ENCODE measurements around the gene CTCFL. TPM values are rescaled to one million over a fixed set of nuclear protein-coding genes. Genes with fewer than 3 reads are reported as not detected.

CTCFL gene
- total RNA-seq, 1 donor from 2014 or later, result 0.07 TPM

DNA sequence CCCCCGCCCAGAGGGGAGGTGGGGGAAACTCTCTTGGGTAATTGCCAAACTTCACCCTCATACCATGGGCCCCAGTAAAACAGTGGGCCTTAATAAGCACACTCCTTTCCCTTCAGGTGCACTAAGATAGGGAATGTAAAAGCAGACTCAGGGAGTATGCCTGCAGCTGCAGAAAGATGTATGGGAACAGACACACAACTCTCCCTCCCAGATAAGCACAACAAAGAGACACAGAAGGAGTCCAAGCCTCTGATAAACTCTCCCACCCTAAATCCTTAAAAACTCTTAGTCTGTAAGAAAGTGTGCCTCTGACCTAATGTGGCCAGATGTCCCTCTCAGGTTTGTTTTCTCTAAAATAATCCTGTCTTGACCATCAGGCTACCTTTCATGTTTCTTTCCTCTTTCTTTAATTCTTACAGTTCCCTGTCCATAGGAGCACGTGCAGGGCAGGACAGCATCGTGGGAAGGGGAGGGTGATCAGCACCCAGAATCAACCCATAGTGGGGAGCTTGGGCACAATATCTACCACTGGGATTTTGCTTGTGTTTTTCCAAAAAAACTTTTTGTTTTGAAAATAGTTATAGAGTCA, 11.3 kb upstream of the CTCFL start:
- Mint-ChIP-seq H3K27me3 (peaks cover 39% of the 10 kb centered on the region), H3K4me3 (no peak overlapping the region), H3K4me1 (ENCODE audit: unreplicated experiment) (peaks cover 16% of the 10 kb centered on the region), H3K36me3 (no peaks in the 10 kb centered on the region), H3K27ac (no peak overlapping the region), H3K9me3 (peaks cover 17% of the 10 kb centered on the region)
- TF ChIP-seq, protein P1, sequence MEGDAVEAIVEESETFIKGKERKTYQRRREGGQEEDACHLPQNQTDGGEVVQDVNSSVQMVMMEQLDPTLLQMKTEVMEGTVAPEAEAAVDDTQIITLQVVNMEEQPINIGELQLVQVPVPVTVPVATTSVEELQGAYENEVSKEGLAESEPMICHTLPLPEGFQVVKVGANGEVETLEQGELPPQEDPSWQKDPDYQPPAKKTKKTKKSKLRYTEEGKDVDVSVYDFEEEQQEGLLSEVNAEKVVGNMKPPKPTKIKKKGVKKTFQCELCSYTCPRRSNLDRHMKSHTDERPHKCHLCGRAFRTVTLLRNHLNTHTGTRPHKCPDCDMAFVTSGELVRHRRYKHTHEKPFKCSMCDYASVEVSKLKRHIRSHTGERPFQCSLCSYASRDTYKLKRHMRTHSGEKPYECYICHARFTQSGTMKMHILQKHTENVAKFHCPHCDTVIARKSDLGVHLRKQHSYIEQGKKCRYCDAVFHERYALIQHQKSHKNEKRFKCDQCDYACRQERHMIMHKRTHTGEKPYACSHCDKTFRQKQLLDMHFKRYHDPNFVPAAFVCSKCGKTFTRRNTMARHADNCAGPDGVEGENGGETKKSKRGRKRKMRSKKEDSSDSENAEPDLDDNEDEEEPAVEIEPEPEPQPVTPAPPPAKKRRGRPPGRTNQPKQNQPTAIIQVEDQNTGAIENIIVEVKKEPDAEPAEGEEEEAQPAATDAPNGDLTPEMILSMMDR (conservative IDR thresholded peaks at IDR 0.05), result no peak
- DNase-seq (ENCODE audit: extremely low spot score, unreplicated experiment), result no peak

- Mint-ChIP-seq H3K27ac (no peak overlapping the region), H3K9me3 (peaks cover 17% of the 10 kb centered on the region), H3K36me3 (no peaks in the 10 kb centered on the region), H3K4me3 (no peak overlapping the region), H3K27me3 (peaks cover 37% of the 10 kb centered on the region), H3K4me1 (ENCODE audit: unreplicated experiment) (peaks cover 7% of the 10 kb centered on the region)
- TF ChIP-seq, protein P1 (conservative IDR thresholded peaks at IDR 0.05), result no peak
- DNase-seq (ENCODE audit: extremely low spot score, unreplicated experiment), result no peak
Measured at GRCh38 chr20:57535297-57535696, 10.4 kb upstream of the CTCFL start.

DNA sequence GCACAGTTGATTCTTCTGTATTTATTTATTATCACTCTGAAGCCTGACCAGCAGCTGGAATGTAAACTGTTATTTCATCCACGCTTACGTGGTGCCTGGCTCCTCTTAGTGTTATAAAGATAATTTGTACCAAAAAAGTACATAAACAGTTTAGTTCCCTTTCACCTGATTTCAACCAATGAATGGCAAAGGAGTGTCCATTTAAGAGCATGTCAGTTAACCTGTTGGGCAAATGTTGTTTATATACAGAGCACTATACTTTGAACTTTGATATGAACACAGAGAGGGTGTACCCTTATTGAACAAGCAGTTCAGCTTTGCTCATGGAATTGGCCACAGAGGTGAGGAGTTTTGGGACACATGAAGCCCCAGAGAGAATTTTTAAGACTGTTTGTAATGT, 7.2 kb upstream of the CTCFL start:
- H3K27ac Mint-ChIP-seq, result no peak overlapping the region
- H3K36me3 Mint-ChIP-seq, result no peaks in the 10 kb centered on the region
- H3K27me3 Mint-ChIP-seq, result peaks cover 24% of the 10 kb centered on the region
- TF ChIP-seq, protein P1 (conservative IDR thresholded peaks at IDR 0.05), result no peak
- peaks cover 14% of the 10 kb centered on the region for H3K9me3 Mint-ChIP-seq
- no peak for DNase-seq (ENCODE audit: extremely low spot score, unreplicated experiment)
- H3K4me3 Mint-ChIP-seq, result no peak overlapping the region
- H3K4me1 Mint-ChIP-seq (ENCODE audit: unreplicated experiment), result peaks cover 6% of the 10 kb centered on the region

- TF ChIP-seq, protein P1 (conservative IDR thresholded peaks at IDR 0.05), result no peak
Measured at GRCh38 chr20:57530327-57530981, 5.5 kb upstream of the CTCFL start.

DNA sequence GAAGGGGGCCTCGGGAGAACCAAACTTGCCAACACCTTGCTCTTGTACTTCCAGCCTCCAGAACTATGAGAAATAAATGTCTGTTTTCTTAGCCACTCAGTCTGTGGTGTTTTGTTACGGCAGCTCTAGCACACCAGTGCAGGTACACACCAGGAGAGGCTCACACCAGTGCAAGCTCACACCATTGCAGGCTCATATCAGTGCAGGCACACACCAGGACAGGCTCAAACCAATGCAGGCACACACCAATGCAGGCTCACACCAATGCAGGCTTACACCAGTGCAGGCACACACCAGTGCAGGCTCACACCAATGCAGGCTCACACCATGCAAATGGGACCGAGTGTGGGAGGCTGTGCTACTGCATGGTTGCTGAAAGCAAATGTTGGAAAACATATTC, 4.9 kb upstream of the CTCFL start:
- peaks cover 6% of the 10 kb centered on the region for H3K27me3 Mint-ChIP-seq
- H3K9me3 Mint-ChIP-seq, result peaks cover 4% of the 10 kb centered on the region
- no peak overlapping the region for H3K4me3 Mint-ChIP-seq
- DNase-seq (ENCODE audit: extremely low spot score, unreplicated experiment), result no peak
- TF ChIP-seq, protein P1 (conservative IDR thresholded peaks at IDR 0.05), result no peak
- H3K4me1 Mint-ChIP-seq (ENCODE audit: unreplicated experiment), result peaks cover 6% of the 10 kb centered on the region
- no peaks in the 10 kb centered on the region for H3K36me3 Mint-ChIP-seq
- no peak overlapping the region for H3K27ac Mint-ChIP-seq

More at GRCh38 chr20:57530327-57530981, 5.5 kb upstream of the CTCFL start:
- no peaks in the 10 kb centered on the region for H3K36me3 Mint-ChIP-seq
- peaks cover 8% of the 10 kb centered on the region for H3K27me3 Mint-ChIP-seq
- no peak for DNase-seq (ENCODE audit: extremely low spot score, unreplicated experiment)
- peaks cover 4% of the 10 kb centered on the region for H3K9me3 Mint-ChIP-seq
- no peak overlapping the region for H3K27ac Mint-ChIP-seq
- peaks cover 6% of the 10 kb centered on the region for H3K4me1 Mint-ChIP-seq (ENCODE audit: unreplicated experiment)
- H3K4me3 Mint-ChIP-seq, result no peak overlapping the region
